NT2/D1 (cell line): ENCODE results near the gene ARIH2.

Source experiments
- SUZ12 ChIP-seq: IDR thresholded peaks from 2 replicates; pipeline ENCODE4 v1.6.1; 2011; ENCODE audit not compliant: insufficient read length, insufficient read depth; ENCODE audit errors: extremely low read depth
- YY1 ChIP-seq: IDR thresholded peaks from 2 replicates; pipeline ENCODE4 v1.6.1; 2011; ENCODE audit not compliant: insufficient read length, insufficient read depth
- ZNF274 ChIP-seq: IDR thresholded peaks from 2 replicates; pipeline ENCODE4 v1.6.1; 2011; ENCODE audit warnings: mild to moderate bottlenecking, low read depth, low read length

DNA sequence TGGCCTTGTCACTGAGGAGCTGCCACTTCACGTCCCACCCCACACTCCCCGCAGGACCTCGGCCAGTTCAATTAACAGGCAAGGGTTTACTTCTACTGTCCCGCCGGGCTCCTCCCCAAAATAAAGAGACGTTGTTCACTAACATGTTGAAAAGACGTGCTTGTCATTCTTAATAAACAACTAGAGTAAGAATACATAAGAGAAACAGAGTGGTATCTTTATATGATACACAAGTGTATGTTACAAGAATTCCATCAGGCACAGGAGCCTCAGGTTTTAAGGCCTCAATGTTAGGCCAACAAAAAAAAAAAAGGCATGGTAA, 110.9 kb downstream of the ARIH2 start:
- TF ChIP-seq ZNF274, result no peak
- TF ChIP-seq SUZ12, result no peak
- no peak for TF ChIP-seq YY1
